GM12865 (cell line): ENCODE data around the gene LDLRAD4.

Source experiments
- DNase-seq: peaks from one replicate; pipeline ENCODE4 v3.0.0; 2010; ENCODE audit warnings: low read depth
- H3K4me3 ChIP-seq: 2 replicates; pipeline ENCODE4 v1.5.1; 2011; ENCODE audit warnings: mild to moderate bottlenecking, low read depth, low read length, control low read depth
- TF ChIP-seq, protein P1 (sequence below): IDR thresholded peaks from 2 replicates; pipeline ENCODE4 v1.5.1; 2011; ENCODE audit warnings: low read length, control low read depth, low read depth, inconsistent platforms; ENCODE audit not compliant: insufficient read depth; ENCODE audit errors: missing control alignments

LDLRAD4 gene

GRCh38 chr18:13455471-13455870 lies 236.9 kb downstream of the LDLRAD4 start:
- TF ChIP-seq, protein P1, sequence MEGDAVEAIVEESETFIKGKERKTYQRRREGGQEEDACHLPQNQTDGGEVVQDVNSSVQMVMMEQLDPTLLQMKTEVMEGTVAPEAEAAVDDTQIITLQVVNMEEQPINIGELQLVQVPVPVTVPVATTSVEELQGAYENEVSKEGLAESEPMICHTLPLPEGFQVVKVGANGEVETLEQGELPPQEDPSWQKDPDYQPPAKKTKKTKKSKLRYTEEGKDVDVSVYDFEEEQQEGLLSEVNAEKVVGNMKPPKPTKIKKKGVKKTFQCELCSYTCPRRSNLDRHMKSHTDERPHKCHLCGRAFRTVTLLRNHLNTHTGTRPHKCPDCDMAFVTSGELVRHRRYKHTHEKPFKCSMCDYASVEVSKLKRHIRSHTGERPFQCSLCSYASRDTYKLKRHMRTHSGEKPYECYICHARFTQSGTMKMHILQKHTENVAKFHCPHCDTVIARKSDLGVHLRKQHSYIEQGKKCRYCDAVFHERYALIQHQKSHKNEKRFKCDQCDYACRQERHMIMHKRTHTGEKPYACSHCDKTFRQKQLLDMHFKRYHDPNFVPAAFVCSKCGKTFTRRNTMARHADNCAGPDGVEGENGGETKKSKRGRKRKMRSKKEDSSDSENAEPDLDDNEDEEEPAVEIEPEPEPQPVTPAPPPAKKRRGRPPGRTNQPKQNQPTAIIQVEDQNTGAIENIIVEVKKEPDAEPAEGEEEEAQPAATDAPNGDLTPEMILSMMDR: no peak
- DNase-seq: no peak
- no peak overlapping the region for H3K4me3 ChIP-seq

- DNase-seq: peak; percentile 80
- TF ChIP-seq, protein P1: no peak
- no peak overlapping the region for H3K4me3 ChIP-seq
Measured at GRCh38 chr18:13455960-13456481, 237.5 kb downstream of the LDLRAD4 start.

DNA sequence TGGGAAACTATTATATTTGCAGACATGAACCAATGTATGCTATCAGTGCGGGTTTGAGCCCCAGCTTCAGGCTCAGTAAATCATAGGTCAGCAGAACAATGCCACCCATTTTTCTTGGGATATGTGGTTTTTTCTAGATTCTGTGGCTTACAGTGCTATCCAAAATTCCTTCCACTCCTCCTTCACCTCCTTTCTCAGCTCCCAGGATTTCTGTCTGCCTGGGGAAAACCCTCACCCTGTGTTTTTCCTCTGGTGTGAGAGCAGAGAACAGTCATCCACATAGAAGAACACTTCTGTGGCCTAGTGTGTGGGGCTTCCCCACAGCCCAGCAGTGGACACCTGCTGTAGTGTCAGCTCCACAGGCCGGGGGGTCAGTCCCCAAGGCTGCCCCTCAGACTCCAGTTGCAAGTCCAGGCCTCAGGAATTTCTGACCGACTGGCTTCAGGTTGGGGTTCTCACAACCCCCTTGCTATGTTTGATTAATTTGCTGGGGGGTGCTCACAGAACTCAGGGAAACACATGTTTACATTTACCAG lies 238.2 kb downstream of the LDLRAD4 start:
- peak; percentile 22 for DNase-seq
- no peak overlapping the region for H3K4me3 ChIP-seq
- TF ChIP-seq, protein P1: no peak

DNA sequence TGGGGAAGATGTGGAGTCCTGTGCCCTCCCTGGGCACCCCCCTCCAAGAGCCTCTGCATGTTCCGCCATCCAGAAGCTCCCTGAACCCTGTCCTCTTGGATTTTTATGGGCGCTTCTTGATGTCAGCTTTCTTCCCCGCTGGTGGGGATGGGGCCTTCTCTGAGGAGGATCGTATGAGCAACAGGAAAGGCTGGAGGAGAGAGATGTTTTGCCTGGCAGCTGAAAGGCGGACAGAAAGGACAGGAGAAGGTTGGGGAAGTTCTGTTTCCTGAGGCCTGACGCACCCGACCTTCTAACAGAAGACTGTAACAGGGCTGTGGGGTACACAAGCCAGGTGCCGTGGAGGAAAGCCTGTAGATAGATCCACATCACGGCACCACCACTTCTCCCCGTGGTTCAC lies 238.8 kb downstream of the LDLRAD4 start:
- TF ChIP-seq, protein P1: no peak
- H3K4me3 ChIP-seq: no peak overlapping the region
- DNase-seq: no peak

GRCh38 chr18:13460946-13461345 lies 242.4 kb downstream of the LDLRAD4 start:
- TF ChIP-seq, protein P1: no peak
- no peak overlapping the region for H3K4me3 ChIP-seq

GRCh38 chr18:13461469-13461868 lies 242.9 kb downstream of the LDLRAD4 start:
- H3K4me3 ChIP-seq: no peak overlapping the region
- DNase-seq: no peak
- TF ChIP-seq, protein P1: no peak

More at GRCh38 chr18:13460946-13461345, 242.4 kb downstream of the LDLRAD4 start:
- no peak for DNase-seq

- TF ChIP-seq, protein P1: no peak
- no peak for DNase-seq
- H3K4me3 ChIP-seq: no peak overlapping the region
Measured at GRCh38 chr18:13461936-13462335, 243.4 kb downstream of the LDLRAD4 start.
